EL (cell line): ENCODE results near the gene CPSF4.
"Not testable (repeated sequence)": the region's sequence is repeated elsewhere in the genome, so short reads cannot be mapped to it uniquely, and the experiment has no call there.

Experiments used
- DNase-seq: peaks from one replicate; pipeline ENCODE4 v3.0.0-alpha.2; 2016

Gene CPSF4

GRCh38 chr7:99497766-99498545 is 59.2 kb downstream of the CPSF4 start:
- no peak for DNase-seq

DNA sequence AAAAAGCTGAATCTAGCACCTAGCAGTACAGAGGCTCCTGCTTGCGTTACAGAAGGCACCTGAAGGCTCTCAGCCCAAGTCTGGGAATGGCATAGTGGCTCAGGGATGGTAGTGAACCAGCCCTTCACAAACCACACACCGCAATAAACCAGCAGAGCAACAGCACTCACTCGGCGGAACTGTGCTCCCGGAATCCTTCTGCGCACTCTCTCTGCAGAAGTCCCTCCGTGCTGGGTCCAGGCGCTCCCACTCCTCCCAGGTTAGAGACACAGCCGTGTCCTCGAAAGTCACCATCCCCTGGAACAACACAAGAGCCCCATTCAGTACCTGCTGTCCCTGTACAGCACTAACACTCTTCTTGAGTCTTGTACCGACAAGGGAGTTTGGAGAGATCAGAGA is 59.8 kb downstream of the CPSF4 start:
- no peak for DNase-seq

GRCh38 chr7:99499371-99499720 is 60.6 kb downstream of the CPSF4 start:
- DNase-seq: no peak

DNA sequence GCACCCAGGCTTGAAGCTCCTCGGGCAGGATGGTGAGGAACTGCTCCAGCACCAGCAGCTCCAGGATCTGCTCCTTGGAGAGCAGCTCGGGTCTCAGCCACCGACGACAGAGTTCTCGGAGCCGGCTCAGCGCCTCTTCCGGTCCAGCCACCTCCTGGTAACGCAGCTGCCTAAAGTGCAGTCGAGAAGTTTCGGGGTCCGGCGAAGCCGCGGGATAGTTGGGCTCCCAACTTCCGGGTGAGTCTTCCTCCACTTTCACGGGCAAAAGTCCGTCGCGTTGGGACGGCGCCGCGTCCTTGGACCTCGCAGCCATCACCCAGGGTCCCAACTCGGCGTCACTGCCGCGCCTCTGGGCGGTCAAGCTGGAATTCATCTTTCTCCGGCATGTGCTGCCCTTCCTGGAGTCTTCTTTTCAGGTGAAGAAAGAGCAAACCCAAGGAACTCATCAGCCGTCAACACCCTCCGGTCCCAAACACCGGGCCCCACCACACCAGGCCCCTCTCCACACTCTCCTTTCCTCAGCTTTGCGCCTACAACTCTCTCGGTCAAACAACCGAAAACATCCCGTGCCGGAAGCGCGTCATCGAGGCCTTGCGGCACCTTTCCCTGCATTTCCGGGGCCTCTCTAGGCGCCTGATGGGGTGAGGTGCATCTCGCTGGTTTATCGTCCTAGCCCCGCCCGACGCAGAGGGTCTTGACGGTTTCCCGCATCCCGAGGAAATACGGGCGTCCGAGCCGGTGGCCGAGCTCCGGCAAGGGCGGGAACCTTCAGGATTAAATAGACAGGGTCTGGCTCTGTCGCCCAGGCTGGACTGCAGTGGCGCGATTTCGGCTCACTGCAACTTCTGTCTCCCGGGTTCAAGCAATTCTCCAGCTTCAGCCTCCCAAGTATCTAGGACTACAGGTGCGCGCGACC is 61.2 kb downstream of the CPSF4 start, which contains the start of gene ZNF394:
Gene ZNF394 (minus strand): TSS at position 561 of the 916 bp plus-strand sequence. CDS start 188 bp downstream, at position 373.
- peak; percentile 91 for DNase-seq

DNA sequence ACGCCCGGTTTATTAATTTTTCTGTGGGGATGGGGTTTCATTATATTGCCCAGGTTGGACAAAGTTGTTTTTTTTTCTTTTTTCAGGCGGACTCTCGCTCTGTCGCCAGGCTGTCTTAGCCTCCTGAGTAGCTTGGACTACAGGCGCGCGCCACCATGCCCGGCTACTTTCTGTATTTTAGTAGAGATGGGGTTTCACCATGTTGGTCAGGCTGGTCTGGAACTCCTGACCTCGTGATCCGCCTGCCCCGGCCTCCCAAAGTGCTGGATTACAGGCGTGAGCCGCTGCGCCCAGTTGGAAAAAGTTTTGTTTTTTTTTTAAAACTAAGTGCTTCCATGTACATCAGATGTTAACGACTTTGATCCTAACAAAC is 61.9 kb downstream of the CPSF4 start:
- no peak for DNase-seq

- DNase-seq: not testable (repeated sequence)
Observed at GRCh38 chr7:99501236-99501635, 62.5 kb downstream of the CPSF4 start.

- DNase-seq: no peak
Observed at GRCh38 chr7:99504281-99504602, 65.5 kb downstream of the CPSF4 start.

DNA sequence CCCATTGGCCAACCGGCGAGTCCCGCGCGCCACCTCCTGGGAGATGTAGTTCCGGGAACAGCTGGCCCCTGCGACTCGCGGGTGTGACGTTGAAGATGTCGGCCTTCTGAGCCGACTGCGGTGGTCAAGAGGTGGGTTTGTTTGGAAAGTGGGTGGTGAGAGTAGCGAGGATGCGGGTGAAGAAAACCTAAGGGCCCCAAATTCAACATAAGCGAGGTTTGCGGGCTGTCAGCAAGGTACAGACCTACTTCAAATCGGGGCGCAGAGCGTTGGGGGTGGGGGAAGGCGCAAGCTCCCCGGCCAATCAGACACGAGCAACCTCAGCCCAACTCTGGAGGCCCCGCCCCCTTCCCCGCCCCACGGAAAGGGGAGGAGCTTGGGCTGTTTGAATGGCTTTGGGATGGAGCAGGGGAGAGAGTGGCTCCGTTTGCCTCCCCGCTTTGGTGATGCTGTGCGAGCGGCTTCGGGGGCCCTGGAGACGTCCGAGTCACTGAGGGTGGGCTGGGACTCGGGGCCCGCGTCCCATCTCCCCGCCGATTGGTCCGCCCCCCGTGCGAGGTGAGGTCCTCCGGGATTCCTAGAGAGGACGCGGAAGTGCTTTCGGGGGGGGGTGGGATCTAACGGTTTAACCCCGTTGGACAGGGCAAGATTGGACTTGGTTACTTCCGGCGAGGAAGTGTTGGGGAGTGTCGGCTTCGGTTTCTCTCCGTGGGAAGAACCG is 66.0 kb downstream of the CPSF4 start, which contains the start of gene ZKSCAN5:
Gene ZKSCAN5 (plus strand): TSS at position 60 of the 721 bp plus-strand sequence. CDS start 1,383 bp downstream, outside the sequence.
- peak; percentile 96 for DNase-seq

DNA sequence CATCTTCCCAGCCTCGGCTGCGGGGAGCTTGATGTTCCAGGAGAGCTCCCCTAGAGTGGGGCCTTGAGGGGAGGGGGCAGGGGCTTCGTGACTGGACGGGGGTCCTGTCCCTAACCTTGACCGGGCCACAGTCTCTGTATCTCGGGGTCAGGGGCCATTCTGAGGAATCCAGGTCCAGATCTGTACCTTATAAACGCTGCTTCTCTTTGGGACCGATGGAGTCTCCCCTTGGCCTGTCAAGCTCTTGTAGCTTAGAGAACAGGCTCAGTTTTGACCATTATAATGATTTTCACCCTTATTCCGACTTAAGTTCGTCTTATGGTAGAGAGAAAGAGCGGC is 66.5 kb downstream of the CPSF4 start:
- no peak for DNase-seq
